ENCODE results near the gene ENPP7. TPM values are rescaled to one million over a fixed set of nuclear protein-coding genes. Genes with fewer than 3 reads are reported as not detected.

Gene ENPP7
- total RNA-seq = not detected

DNA sequence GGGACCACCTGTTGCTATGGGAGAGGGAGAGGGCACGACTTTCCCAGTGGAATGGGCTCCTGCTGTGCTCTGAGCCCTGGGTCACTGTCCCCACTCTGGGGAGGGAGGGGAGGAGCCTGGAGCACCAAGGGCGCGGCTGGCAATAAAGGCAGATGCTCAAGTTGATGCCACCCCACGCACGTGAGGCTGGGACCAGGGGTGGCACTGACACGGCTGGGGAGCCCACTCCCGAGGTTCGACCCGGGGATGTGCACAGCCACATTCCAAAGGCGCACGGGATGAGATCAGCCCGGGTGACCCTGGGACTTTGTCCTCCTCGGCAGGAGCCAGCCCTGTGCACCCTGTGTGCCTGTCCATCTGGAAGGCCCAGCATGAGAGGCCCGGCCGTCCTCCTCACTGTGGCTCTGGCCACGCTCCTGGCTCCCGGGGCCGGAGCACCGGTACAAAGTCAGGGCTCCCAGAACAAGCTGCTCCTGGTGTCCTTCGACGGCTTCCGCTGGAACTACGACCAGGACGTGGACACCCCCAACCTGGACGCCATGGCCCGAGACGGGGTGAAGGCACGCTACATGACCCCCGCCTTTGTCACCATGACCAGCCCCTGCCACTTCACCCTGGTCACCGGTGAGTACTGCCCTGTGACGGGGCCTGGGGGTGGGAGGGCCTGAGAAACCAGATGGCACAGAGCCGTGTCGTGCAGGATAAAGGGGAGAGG is at the start of gene ENPP7:
Gene ENPP7 (plus strand): TSS at position 175 of the 715 bp plus-strand sequence. CDS start 197 bp downstream, at position 372.
- TF ChIP-seq POLR2A (IDR thresholded peaks at IDR 0.05; ENCODE audit: low read depth) (no peak), EP300 (IDR thresholded peaks at IDR 0.05) (no peak), CTCF (IDR thresholded peaks at IDR 0.05) (no peak), POLR2AphosphoS5 (IDR thresholded peaks at IDR 0.05) (no peak)
- WGBS = 84% methylated on average over 5 of the region's 33 CpGs
- no peaks in the 10 kb centered on the region for H3K27me3 ChIP-seq
- DNase-seq (ENCODE audit: extremely low spot score) = no peak
- no peaks in the 10 kb centered on the region for H3K9me3 ChIP-seq
- H3K4me1 ChIP-seq = peaks cover 3 to 14% (median 11%) of the 10 kb centered on the region in 4 donors
- intact Hi-C loops (cut with DNase I) = no loop called here
- H3K36me3 ChIP-seq = no peaks in the 10 kb centered on the region
- no peak within 1 kb of the TSS for H3K27ac ChIP-seq (replicated peaks in 1 of 4)
- H3K4me3 ChIP-seq = no peak within 1 kb of the TSS

DNA sequence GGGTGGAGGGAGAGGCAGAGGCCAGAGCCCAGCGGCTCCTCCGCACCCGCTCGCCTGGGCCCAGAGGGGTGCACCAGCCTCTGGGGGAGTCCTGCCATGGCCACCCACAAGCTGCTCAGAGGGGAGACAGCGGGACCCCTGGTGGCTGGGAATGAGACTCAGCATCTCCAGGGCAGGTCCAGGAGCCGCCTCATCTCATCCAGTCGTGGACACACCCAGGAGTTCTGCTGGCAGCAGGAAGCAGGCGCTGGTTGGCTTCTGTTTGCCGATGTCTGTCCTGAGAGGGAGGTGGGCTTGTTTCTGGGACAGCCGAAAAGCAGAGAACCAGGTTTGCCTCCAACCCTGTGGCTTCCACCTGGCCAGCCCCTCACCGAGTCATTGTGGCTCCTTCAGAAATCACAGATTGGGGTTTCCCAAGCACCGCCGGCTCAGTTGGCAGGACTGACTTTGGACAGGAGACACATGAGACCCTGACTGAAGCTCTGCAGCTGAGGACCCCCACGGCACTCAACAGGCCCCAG is 49.6 kb upstream of the ENPP7 start:
- H3K9me3 ChIP-seq = no peaks in the 10 kb centered on the region
- no peaks in the 10 kb centered on the region for H3K4me1 ChIP-seq
- no peaks in the 10 kb centered on the region for H3K36me3 ChIP-seq
- peaks cover 0 to 56% (median 0%) of the 10 kb centered on the region in 4 donors for H3K27me3 ChIP-seq
- no peak overlapping the region for H3K4me3 ChIP-seq
- 71% methylated on average over 11 of the region's 14 CpGs for WGBS
- H3K27ac ChIP-seq (replicated peaks in 1 of 4) = no peak overlapping the region
- no peak for DNase-seq (ENCODE audit: extremely low spot score)
- intact Hi-C loops (cut with DNase I) = no loop called here
- TF ChIP-seq CTCF (IDR thresholded peaks at IDR 0.05) (no peak), POLR2AphosphoS5 (IDR thresholded peaks at IDR 0.05) (no peak), EP300 (IDR thresholded peaks at IDR 0.05) (no peak), POLR2A (IDR thresholded peaks at IDR 0.05; ENCODE audit: low read depth) (no peak)

DNA sequence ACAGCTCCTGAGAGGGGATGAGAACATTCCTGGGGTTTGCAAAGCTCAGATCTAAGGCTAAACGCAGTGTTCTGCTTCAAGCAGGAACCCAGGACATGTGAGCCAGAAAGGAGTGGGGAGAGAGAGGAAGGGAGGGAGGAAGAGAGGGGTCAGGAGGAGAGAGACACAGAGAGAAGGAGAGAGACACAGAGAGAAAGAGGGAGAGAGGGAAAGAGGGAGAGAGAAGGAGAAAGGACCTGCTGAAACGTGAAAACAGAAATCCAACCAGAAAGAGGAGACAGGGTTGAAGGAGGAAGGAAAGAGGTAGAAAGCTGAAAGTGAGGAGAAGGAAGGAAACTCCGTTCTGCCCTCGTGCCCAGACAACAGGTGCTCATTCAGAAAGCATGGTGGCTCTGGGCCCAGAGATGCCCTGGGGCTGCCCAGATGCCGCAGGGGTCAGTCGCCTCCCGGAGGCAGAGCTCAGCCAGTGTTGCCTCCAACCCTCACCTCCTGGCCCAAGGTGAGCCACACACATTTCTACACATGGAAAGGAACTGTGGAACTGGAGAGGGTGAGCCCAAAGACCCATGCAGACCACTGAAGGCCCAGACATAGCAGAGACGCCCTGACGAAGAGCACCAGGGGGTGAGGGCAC is 49.0 kb upstream of the ENPP7 start:
- peaks cover 0 to 62% (median 0%) of the 10 kb centered on the region in 4 donors for H3K27me3 ChIP-seq

DNA sequence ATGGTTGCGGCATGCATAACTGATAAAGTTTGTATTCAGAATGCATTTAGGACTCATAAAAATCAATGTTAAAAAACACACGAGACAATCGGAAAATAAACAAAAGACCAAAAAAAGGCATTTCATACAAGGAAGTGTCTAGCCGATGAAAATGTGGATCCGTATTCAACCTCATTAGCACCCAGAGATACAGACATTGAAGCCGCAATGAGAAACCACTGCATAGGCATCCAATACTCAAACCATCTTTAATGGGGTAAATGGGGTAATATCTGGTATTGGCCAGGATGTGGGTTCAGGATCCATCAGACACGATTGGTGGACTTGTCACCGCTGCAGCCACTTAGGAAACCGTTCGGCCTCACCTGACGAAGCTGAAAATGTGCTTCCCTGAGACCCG is 47.4 kb upstream of the ENPP7 start:
- H3K9me3 ChIP-seq = no peaks in the 10 kb centered on the region
- no peaks in the 10 kb centered on the region for H3K4me1 ChIP-seq
- peaks cover 0 to 66% (median 0%) of the 10 kb centered on the region in 4 donors for H3K27me3 ChIP-seq
- DNase-seq (ENCODE audit: extremely low spot score) = no peak
- intact Hi-C loops (cut with DNase I) = no loop called here
- no peaks in the 10 kb centered on the region for H3K36me3 ChIP-seq
- TF ChIP-seq EP300 (IDR thresholded peaks at IDR 0.05) (no peak), POLR2A (IDR thresholded peaks at IDR 0.05; ENCODE audit: low read depth) (no peak), CTCF (IDR thresholded peaks at IDR 0.05) (no peak), POLR2AphosphoS5 (IDR thresholded peaks at IDR 0.05) (no peak)
- no peak overlapping the region for H3K27ac ChIP-seq (replicated peaks in 1 of 4)
- 86% methylated on average over 12 of the region's 12 CpGs for WGBS
- H3K4me3 ChIP-seq = no peak overlapping the region

More for the DNA sequence above, 49.0 kb upstream of the ENPP7 start:
- H3K4me1 ChIP-seq = no peaks in the 10 kb centered on the region
- 66% methylated on average over 9 of the region's 9 CpGs for WGBS
- TF ChIP-seq POLR2A (IDR thresholded peaks at IDR 0.05; ENCODE audit: low read depth) (no peak), EP300 (IDR thresholded peaks at IDR 0.05) (no peak), CTCF (IDR thresholded peaks at IDR 0.05) (no peak), POLR2AphosphoS5 (IDR thresholded peaks at IDR 0.05) (no peak)
- no peaks in the 10 kb centered on the region for H3K9me3 ChIP-seq
- intact Hi-C loops (cut with DNase I) = no loop called here
- H3K4me3 ChIP-seq = no peak overlapping the region
- DNase-seq (ENCODE audit: extremely low spot score) = no peak
- no peak overlapping the region for H3K27ac ChIP-seq (replicated peaks in 1 of 4)
- H3K36me3 ChIP-seq = no peaks in the 10 kb centered on the region
